Kasumi-1 (cell line): Measurements from ENCODE around the gene AGGF1.
A peak's percentile ranks its signal among the peaks of the same experiment; 100 is the strongest.
"Not testable (repeated sequence)": the region's sequence is repeated elsewhere in the genome, so short reads cannot be mapped to it uniquely, and the experiment has no call there.

Experiments
- DNase-seq, 2 experiments: peaks; one replicate each; lab custom pipeline; 2025; lab: John Stamatoyannopoulos, UW

Gene AGGF1

DNA sequence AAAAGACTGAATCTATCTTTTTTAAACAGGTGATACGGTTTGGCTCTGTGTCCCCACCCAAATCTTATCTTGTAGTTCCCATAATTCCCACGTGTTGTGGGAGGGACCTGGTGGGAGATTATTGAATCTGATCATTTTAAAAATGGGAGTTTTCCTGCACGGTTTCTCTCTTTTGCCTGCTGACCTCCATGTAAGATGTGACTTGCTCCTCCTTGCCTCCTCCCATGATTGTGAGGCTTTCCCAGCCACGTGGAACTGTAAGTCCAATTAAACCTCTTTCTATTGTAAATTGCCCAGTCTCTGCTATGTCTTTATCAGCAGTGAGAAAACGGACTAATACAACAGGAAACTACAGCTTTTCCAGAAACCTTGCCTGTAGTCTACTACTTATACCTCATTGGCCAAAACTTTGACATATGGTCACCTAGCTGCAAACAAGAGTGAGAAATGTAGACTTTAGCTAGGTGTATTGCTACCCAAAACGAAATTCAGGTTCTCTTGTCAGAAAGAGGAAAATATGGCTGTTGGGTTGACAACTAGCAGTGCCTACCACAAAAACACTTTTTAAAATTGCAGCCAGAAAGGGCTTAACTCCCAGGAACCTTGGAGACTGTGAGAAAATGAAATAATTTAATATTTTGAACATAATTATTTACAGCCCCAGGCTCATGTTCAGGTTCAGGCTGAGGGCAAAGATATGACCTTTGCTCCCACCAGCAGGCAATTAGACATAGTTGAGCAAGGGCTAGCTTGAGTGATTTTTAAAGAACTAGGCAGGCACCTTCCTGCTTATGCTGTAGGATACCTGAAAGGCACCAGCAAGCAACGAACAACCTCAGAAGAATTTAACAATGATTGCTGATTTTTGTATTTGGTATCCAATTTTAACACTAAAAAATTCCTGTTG lies 7.4 kb upstream of the AGGF1 start:
- no peak for DNase-seq

GRCh38 chr5:77024490-77024889 lies 5.7 kb upstream of the AGGF1 start:
- no peak for DNase-seq

DNA sequence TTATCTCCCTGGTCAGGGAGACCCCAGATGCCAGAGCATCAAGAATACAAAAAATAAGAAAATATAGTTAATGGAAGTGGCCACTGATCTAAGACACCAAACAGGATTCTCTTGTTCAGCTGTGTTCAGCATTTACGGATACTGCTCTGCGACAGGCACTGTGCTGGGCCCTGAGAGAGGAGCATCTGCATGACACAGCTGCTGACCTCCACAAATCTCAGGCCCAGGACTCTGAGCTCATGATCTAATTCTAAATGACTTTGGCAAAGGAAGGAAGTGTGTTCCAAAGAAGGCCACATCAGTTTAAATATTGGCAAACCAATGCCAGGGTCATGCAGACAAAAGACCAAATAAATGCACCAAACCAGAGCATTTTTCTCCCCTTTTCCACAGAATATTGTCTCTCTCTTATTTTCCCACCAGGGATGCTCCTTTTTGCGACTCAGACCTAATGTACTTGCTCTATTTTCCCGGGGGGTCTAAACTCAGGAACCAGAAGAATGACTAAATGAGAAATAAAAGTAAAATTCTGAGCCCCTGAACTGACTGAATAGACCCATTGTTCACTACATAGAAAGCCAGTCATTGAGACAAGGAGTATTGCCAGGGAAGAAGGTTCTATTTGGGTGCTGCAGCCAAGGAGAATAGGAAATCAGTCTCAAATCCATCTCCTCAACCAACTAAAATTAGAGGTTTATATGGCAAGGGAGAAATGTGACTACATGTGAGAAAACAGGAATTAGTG lies 1.4 kb upstream of the AGGF1 start:
- DNase-seq: no peak

GRCh38 chr5:77029376-77029885 lies 773 bp upstream of the AGGF1 start:
- DNase-seq: no peak

DNA sequence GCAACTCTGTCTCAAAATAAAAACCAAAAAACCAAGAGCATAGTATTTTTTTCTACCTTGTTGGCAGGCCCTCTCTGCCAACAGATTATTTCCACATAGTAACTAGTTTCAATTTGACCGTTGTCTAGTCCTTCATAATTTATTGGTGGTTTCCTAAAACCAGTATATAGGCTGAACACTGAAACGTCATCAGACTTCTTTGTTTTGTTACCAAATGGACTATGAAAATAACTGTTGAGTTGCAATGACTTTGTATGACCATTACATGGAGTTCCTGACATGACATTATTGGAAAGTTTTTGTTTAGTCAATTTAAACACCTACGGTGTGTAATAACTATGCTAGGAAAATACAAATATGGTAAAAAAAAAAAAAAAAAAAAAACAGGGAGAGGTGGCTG lies 1.7 kb downstream of the AGGF1 start:
- DNase-seq: no peak

DNA sequence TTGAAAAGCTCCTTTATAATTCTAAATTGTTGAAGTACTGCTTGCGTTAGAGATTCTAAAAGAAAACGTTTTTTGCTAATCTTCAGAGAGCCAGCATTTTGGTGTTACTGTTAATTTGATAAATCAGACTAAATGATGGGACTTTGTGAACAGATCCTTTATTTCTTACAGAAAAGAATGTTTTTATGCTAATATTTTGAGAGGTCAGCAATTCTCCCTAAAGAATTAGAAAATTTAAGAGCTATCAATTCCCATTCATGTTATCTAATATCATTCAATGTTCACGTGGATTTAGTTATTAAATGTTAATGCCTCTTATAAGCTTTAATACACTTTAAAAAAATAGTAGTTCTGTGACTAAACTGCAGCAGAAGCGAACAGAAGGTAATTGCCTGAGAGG lies 2.4 kb downstream of the AGGF1 start:
- no peak for DNase-seq

DNA sequence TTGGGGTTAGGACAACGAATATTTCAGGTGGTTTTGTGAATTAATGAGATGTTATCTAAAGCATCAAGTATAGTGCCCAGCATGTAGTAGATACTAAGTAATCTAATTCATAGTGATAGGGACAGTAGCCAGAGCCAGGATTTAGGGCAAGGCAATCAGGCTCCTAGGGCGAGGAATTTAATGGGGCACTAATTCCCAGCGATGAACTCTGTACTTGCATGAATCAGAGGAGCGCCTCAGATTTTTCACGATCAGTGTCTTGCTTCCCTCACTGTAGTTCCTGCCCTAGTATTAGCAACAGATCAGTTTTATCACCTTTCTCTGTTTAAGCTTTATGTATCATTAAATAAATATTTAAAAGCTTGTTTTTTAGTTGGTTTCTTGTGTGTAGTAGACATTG lies 3.1 kb downstream of the AGGF1 start:
- DNase-seq: no peak

DNA sequence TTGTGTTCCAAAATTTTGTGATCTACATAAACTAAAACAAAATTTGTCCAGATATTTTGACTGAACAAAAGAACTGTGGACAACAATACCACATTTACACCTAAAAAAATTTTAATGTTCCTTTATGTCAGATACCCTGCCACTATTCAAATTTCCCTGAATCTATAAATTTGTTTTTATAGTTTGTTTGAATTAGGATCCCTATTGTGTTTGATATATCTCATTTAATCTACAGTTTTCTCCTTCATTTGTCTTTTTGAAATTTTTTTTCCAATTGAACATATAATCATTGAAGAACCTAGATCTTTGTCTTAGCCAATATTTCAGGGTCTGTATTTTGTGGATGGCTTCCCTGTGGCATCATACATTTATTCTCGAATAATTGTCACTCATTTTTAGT lies 5.7 kb downstream of the AGGF1 start:
- DNase-seq: no peak

- DNase-seq: no peak
Observed at GRCh38 chr5:77046416-77047073, 16.3 kb downstream of the AGGF1 start.

GRCh38 chr5:77064040-77064439 lies 33.8 kb downstream of the AGGF1 start:
- no peak for DNase-seq

GRCh38 chr5:77065256-77065655 lies 35.1 kb downstream of the AGGF1 start:
- peak; percentile 61 to 66 for DNase-seq

DNA sequence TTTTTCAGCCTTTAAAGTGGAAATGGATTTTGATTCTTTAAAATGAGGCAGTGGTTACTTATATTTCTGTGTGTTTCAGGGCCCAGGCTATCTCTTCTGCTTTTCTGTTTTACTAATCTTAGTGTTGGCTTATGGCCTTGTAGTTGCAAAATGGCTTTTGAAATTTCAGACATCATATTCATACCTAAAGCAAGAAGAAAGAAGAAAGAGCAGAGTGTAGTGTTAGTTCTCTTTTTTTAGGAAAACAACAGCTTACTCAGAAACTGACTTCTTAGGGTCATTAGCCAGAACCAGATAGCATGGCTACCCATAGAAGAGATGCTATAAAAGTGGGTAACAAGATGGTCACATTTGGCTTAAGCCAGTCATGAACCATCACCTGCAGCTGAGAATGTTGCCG lies 36.0 kb downstream of the AGGF1 start:
- no peak for DNase-seq

DNA sequence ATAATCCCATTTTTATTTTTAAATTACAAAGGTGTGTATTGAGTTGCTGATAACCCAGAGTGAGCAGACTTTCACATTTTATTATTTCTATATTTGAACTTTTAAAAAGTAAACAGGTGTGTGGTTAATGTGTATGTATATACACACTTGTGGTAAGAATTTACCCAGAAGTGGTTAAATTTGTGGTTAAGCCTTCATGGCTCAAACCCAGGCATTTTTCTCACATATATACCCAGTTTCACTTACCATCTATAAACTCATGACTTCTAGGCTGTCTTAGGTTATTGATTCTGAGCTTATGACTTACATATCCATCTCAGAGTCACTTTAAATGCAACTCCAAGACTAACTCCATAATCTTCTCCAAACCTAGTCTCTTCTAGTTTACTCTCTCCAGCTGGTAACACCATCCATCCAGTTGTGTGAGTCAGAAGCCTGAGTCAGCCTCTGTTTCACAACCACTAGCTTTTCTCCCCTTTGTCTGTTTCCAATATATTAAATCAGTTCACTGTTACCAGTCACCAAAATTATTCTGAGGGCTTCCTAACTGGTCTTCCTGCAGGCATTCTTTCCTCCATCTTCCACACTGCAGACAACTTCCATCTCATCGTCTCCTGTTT lies 36.7 kb downstream of the AGGF1 start:
- DNase-seq: peak; percentile 26 to 35

DNA sequence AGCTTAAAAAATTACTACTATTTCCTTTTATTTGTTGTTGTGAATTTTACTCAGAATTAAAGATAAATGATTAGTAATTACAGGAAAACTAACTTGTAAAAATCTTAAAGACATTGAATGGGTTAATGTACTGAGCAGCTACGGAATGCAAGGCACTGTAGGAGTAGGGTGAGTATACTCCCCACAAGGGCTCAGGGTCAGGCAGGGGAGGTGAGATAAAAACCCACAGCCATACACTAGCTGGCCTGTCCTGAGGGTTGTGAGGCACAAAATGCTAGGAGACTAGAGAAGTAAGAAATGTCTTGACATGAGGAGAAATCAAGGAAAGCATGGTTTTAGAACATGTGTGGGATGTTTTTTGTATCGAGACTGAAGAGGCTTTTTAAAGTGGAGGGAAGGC lies 43.5 kb downstream of the AGGF1 start:
- DNase-seq: no peak

DNA sequence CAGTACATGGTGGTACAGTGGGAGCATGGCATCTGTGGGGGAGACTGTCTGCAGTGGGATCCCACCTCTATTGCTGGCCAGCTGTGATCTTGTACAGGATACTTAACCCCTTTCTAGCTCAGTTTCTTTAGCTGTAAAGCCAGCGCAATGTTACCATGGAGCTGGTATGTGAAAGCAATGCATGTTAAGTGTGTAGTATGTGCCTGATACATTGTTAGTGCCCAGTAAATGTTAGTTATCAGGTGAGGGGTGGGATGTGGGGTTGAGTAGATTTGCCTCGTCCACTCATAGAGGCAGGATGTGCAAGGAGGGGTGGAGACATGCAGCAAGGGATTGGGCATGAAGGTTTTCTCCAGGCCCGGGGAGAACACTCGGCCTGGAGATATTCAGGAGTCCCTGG lies 44.5 kb downstream of the AGGF1 start:
- no peak for DNase-seq

- DNase-seq: peak; percentile 55 to 60
Observed at GRCh38 chr5:77076961-77077828, 47.0 kb downstream of the AGGF1 start.

GRCh38 chr5:77077829-77078176 lies 47.6 kb downstream of the AGGF1 start:
- DNase-seq: peak; percentile 52 to 65

DNA sequence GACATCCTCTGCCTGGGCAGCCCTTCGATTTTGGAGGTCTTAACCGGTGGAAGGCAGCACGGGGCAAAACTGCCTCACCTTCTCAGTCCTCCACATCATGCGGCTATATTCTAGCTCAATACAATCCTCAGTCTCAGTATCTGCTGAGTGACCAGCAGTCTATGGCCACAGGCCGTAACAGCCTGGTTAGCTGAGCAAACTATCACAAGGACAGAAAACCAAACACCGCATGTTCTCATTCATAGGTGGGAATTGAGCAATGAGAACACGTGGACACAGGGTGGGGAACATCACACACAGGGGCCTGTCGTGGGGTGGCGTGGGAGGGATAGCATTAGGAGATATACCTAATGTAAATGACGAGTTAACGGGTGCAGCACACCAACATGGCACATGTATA lies 50.3 kb downstream of the AGGF1 start:
- not testable (repeated sequence) for DNase-seq

DNA sequence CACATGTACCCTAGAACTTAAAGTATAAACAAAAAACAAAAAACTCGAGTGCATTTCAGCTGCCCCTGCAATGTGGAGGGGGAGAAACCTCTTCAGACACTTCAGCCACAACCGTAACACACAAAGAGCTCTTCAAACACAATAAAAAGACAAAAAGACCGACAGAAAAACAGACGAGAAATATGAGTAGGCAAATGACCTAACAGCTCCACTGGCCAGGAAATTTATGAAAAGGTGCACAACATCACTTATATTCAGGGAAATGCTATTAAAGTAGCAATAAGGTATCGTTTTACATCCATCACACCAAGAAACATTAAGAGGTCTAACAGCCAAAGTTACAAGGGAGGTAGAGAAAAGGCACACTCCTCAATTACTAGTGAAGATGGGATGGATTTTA lies 50.7 kb downstream of the AGGF1 start:
- no peak for DNase-seq

GRCh38 chr5:77082280-77082679 lies 52.1 kb downstream of the AGGF1 start:
- no peak for DNase-seq

DNA sequence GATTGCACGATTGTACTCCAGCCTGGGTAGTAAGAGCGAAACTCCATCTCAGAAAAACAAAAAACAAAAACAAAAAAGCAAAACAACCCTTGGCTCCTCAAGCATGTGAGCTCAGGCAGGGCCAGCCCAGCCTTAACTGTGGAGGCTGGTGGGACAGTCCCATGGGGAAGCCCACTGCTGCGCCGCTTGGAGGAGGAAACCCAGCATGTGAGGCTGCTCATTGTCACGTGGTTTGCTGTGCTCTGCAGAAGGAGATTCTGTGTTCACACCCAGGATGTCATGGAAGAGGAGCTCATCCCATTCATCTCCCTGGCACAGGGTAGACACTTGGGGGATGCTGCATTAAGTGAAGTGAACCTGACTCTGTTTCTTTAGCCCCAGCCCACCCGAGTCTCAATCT lies 52.9 kb downstream of the AGGF1 start:
- no peak for DNase-seq
